ENCODE results near the gene PCBP3. TPM values are rescaled to one million over a fixed set of nuclear protein-coding genes. Genes with fewer than 3 reads are reported as not detected.

PCBP3 gene
- total and polyA plus RNA-seq, 10 of the 15 experiments (the other 5 are each of a cell fraction or from before 2014, with no cell fraction given) = 0.09 to 1.3 (median 0.46) TPM; not detected in 3

- ChIA-PET CTCF (interaction anchor here (0.7 kb wide), 1 partner anchor 93 kb away, joined by 4 read pairs; no protein-coding TSS in a partner anchor), POLR2A (no interaction called here), SMC1A (ENCODE audit: uncharacterized antibody, unreplicated experiment) (no interaction called here), RAD21 (ENCODE audit: unreplicated experiment) (no interaction called here)
- in situ Hi-C loops (cut with MboI) = no loop called here
- Histone ChIP-seq H3K9ac (ENCODE audit: control insufficient read depth, insufficient read depth, low read length) (no peak overlapping the region), H3K4me2 (ENCODE audit: control insufficient read depth, insufficient read depth) (no peak overlapping the region), H3K4me3 (no peak overlapping the region), H3K79me2 (ENCODE audit: control insufficient read depth, insufficient read depth, low read length) (no peaks in the 10 kb centered on the region), H3K27me3 (replicated peaks in 1 of 2; ENCODE audit: control insufficient read depth in 2 of 2, insufficient read depth in 2 of 2, low read length in 1 of 2) (no peaks in the 10 kb centered on the region), H2AFZ (ENCODE audit: control insufficient read depth, low read depth, low read length) (no peak overlapping the region), H3K9me3 (replicated peaks; ENCODE audit: control insufficient read depth, insufficient read depth, low read length) (no peaks in the 10 kb centered on the region), H3K36me3 (ENCODE audit: control insufficient read depth in 2 of 2, insufficient read depth in 2 of 2, low read length in 1 of 2) (no peaks in the 10 kb centered on the region), H3K4me1 (ENCODE audit: control insufficient read depth, insufficient read depth, low read length) (no peaks in the 10 kb centered on the region), H4K20me1 (ENCODE audit: control insufficient read depth, insufficient read depth) (no peaks in the 10 kb centered on the region), H3K27ac (ENCODE audit: control insufficient read depth, insufficient read depth) (no peak overlapping the region)
- no TSS peak for BruUV-seq (replicated peaks)
- intact Hi-C loops (cut with micrococcal nuclease; ENCODE audit: unreplicated experiment) = no loop called here
- FAIRE-seq = no peak
- WGBS (ENCODE audit: insufficient coverage, insufficient replicate concordance, low lambda C conversion rate, missing lambda C conversion rate) = 33% methylated on average over 30 of the region's 32 CpGs
- TF ChIP-seq JUNB (IDR thresholded peaks at IDR 0.05) = no peak
- TF ChIP-seq TCF7 (IDR thresholded peaks at IDR 0.05; ENCODE audit: borderline replicate concordance) = no peak
- no peak for TF ChIP-seq GATAD2B (conservative IDR thresholded peaks at IDR 0.05; ENCODE audit: low read depth)
- no peak for TF ChIP-seq JUND (IDR thresholded peaks at IDR 0.05; ENCODE audit: low read depth, low read length)
- no peak for TF ChIP-seq CEBPB (IDR thresholded peaks at IDR 0.05; ENCODE audit: borderline replicate concordance in 1 of 2, low read depth in 2 of 2, low read length in 2 of 2)
- no peak for TF ChIP-seq STAT3 (IDR thresholded peaks at IDR 0.05; ENCODE audit: low read depth, low read length)
- TF ChIP-seq MYC (IDR thresholded peaks at IDR 0.05; ENCODE audit: insufficient read depth, insufficient read length, insufficient replicate concordance, low read length, severe bottlenecking) = no peak
- no peak for TF ChIP-seq HCFC1 (IDR thresholded peaks at IDR 0.05; ENCODE audit: low read length)
- TF ChIP-seq KAT2A (conservative IDR thresholded peaks at IDR 0.05; ENCODE audit: control insufficient read depth, low read depth, low read length) = no peak
- no peak for TF ChIP-seq ATF7 (IDR thresholded peaks at IDR 0.05; ENCODE audit: low read depth)
- DNase-seq (ENCODE audit: low read depth, low spot score) = no peak
- no peak for ATAC-seq
Observed at GRCh38 chr21:45941717-45942546, 298.4 kb downstream of the PCBP3 start.

Data from GM12878 (cell line).